GM19455 (cell line): ENCODE results near the gene KCNN3.

ENCODE experiments used
- ATAC-seq: cut with Tn5 transposase; IDR thresholded peaks from one replicate; pipeline ENCODE4 v1.9.1; 2021; ENCODE audit not compliant: unreplicated experiment

Gene KCNN3

GRCh38 chr1:154818911-154819310 lies 51.2 kb downstream of the KCNN3 start:
- no peak for ATAC-seq

DNA sequence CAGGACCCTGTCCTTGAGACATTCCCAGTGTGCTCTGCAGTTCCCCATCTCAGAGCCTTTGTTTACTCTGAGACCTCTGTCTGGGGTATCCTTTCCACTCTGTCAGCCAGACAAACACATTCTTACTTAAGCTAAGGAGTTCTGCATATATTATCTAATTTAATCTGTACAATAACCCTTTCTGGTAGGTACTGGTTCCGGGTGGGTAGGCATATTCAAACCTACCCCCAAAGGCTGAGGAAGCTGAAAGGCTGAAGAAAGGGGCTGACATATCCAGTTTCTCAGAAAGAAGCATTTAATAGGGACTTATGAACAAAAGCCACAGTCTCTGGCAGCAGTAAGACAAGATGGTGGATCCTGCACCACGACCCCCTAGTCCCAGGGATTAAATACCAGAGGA lies 53.1 kb downstream of the KCNN3 start:
- no peak for ATAC-seq

GRCh38 chr1:154816369-154816768 lies 53.7 kb downstream of the KCNN3 start:
- no peak for ATAC-seq

GRCh38 chr1:154813846-154814505 lies 56.1 kb downstream of the KCNN3 start:
- ATAC-seq = no peak

DNA sequence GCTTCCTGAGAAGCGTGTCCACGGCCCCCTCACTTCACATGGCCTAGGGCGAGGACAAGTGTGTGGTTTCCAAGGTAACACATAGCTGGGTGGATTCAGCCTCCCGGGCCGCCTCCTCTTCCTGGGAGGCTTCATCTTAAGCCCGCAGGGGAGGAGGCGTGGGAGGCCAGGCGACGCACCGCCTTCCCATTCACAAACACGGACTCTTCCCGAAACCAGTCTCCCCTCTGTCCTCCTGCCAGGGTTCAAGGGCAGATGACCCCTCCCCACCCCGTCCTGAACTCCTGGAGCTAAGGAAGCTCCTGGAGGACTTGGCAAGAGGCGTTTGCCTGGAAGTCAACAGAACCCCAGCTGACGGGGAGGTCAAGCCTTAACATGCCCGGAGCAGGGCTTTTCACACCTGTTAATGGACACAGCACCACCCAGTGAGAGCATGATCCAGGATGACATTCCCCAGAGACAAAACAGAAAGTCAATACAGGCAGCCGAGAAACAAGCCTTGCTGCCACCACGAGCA lies 56.7 kb downstream of the KCNN3 start:
- ATAC-seq = no peak

DNA sequence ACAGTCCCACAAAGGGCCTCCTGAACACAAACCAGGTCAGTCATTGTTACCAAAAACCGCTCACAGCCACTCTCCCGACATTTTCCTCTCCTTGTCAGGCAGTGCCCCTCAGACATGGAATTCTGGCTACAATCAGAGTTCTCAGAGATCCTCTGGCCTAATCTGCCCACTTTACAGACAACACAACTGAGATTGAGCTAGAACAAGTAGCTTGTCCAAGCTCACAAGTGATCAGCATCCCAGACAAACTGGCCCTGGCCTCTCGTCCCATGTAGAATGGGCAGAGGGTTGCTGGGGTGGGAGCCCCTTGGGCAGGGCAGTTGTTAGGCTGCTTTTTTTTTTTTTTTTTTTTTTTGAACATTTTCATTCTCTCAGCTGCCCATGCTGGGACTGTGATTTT lies 57.2 kb downstream of the KCNN3 start:
- ATAC-seq = no peak

DNA sequence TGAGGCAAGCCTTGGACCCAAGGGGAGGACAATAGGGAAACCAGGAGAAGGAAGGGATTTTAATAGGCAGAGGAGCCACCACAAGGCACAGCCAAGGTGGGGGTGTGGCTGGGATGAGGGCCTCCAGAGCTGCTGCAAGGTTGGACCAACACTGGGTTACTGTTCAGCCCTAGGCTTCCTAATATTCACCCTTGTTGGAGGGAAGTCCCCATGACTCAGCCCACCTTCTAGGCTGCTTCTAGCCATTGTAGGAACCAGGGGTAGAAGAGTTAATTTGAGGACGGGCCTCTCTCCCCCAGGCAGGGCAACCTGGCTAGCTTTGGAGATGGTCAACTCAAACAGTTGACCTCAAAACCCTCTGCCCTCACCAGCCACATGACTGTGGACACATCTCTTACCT lies 59.5 kb downstream of the KCNN3 start:
- no peak for ATAC-seq

DNA sequence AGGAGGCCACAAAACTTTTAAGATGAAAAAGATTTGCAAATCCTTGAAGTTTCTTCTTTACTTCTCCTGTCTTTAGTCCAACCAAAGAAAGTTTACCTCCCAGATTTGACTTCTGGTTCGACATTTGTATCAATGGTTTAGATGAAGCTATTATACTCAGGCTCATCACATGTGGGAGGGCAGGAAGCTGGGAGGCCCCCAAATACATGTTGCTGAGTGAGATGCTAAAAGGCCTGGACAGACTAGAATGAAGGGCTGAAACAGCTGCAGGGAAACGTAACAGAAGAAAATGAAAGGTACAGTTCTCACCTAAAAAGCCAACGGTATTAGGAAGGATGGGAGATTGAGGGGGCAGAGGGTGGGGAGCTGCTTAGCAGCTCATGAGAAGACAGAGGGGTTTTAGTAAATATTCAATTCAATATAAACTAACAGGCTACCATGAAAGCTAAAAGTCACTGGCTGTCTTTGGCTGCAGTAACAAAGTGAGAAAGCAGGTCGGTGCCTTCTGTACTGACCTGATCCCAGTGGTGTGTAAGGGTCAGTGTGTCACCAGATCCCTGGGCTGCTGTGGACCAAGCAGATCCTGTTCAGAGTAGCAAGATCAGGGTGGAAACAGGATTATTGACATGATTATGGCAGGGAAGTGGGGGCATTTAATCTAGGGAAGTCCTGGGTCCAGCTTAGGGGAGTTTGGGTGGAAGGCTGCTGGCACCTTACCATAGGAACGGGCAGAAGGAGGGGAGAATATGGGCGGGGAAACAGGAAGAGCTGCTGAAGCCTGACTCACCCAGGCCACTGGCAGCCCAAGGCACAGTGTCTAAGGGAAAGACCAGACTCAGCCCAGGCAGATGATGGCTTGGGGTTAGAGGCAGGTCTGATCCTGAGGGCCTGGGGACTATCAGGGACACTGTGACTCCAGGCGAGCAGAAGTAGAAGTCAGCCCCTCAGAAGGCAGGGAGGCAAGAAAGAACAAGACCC lies 60.4 kb downstream of the KCNN3 start:
- no peak for ATAC-seq

DNA sequence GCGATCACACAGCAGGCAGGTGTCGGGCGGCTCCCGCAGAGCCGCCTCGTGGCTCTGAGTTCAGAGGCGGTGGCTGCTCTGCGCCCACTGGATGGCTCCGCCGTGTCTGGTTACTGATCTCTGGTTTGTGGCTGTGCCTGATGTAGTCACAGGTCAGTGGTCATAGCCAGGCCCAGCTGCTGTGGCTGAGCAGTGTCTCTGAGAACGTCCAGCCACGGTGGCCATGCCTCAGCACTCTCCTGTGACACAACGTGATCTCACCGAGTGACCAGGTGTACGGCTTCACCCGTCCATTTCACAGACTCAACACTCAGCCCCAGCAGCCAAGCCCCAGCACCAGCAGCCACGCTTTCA lies 61.2 kb downstream of the KCNN3 start:
- ATAC-seq = no peak

DNA sequence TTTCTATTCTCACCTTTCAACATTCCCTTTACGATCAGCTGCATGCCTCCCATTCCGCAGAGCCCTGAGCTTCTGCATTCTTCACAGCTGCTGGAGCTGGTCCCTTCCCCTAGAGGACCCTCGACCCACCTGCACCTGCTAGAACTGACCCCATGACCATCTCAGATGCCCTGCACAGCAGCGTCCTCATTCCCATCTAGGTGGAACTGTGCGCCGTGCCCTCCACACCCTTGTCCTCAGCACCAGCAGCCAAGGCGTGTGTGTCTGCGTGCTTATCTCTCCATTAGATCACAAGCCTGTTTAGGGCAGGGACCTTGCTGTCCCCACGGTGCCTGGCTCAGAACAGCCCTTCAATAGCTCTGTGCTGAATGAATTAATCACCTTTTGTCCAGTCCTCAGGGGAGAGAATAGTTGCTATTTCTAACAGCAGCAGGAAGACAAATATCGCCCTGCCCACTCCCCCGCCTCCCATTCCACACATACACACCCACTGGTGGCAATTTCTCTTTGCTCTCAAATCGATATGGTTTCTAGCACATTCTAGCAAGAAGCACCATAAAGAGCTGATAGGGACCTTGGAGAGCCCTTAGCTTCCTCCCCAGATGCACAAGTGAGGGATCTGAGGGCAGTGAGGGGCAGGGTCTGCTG lies 61.7 kb downstream of the KCNN3 start:
- no peak for ATAC-seq

DNA sequence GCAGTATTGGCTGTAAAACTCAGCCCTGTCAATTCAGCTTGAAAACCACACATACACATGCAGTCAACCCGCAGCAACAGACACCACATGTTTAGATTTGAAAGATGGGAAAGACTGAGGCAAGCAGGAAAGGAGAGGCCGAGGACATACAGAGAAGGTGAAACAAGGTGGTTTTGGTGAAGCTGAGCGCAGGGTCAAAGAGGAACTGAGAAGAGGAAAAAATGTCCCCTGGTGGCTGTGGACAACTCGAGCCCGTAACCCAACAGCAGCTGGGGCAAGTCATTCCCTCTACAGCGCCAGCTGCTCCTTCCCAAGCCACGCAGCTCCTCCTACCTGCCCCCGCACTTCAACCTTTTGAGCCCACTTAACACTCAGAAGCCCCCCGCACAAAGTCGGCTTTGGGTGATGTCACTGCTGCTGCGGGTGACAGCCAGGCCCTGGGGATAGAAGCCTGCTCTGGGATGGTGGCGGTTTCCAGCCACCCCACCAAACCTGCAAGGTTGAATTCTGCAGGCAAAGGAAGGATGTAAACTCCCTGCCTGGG lies 63.0 kb downstream of the KCNN3 start:
- peak; percentile 76 for ATAC-seq

- ATAC-seq = no peak
Observed at GRCh38 chr1:154806333-154806732, 63.7 kb downstream of the KCNN3 start.

DNA sequence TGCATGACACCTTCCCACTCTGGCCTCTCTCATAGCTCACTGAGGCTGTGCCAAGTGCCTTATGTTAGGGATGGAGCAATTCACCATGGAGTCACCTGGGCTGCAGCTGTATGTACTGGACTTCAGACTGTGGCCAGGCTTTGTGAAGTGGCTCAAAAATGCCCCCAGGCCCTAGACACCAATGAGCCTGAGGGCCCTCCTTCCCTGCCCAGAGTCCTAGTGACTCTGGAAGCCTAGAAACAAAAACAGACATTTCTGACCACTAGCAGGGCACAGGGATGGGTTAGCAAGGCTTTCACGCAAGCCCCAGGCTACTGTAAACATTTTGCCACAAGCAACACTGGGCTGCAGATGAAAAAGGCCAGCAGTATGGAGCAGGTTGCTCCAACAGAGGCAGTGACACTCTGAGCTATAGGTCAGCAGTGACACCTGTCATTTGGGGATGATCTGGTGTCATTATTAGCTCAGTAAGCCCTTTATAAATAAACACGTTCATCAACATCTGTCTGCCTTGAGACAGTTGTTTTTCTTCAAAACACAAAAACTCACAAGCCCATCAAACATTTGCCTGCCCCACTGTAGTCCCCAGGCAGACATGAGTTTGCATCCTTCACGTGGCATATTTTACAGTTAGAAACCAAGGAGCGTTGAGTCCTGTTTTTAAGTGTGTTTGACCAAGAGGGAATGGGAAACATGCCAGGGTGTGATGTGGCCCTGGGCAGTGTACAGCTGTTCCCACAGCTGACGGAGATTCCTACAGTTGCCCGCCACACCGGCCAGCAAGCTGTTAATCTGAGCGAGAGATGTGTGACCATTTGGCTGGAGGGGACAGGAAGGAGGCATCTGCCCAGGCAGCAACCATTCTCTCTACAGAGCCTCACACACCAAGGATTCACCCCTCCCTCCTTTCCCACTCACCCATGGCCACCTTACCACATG lies 66.8 kb downstream of the KCNN3 start:
- ATAC-seq = no peak

GRCh38 chr1:154802336-154802969 lies 67.6 kb downstream of the KCNN3 start:
- ATAC-seq = no peak

DNA sequence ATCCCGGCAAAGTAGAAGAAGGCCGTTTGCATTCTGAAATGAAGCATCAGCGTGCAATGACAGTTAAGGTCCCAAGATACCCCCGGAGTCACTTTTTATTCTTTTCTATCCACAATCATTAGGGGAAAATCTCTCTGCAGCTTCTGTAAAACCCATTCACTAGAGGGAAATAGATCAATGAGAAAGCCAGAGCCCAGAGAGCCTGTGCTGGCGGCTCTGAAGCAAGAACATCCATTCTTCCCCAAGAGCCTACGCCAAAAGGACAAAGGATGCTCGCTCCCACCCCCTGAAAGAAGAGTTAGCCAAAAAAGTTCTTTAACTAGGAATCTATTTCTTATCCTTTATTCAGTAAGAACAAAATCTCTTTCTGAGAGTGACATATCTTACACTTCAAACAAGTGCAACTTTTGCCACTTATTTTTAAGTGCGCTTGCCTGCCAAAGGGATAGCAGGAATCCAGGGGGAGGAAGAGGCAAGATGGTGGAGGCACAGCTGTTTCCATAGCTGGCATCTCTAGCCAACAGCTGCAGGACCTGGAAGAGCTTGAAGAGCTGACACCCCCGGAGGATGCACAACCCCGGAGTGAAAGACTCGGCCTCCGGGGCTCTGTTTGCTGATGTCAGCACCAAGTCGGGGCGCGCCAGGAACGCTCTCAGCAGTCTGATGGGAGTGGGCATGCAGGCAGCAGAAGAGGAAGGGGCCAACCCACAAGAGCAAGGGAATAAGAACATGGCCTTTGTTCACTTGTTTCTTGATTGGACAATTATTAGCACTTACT lies 68.7 kb downstream of the KCNN3 start:
- ATAC-seq = no peak

DNA sequence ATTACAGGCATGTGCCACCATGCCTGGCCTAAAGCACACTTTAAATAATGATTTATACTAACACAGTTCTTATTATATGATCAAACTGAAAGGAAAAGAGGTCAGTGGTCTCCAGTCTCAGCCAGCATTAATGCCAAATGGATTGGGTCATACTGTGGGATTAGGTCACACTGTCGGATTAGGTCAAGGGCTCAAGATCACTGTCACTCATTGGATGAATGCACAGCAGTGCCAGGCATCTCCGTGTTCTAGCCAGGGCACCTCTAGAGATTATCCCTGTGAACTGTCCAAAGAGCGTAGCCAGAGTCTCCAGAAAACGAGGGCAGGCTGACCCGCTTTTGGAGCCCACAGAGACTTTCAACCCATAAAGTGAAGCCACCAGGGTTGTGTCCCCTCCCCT lies 70.9 kb downstream of the KCNN3 start:
- ATAC-seq = no peak

DNA sequence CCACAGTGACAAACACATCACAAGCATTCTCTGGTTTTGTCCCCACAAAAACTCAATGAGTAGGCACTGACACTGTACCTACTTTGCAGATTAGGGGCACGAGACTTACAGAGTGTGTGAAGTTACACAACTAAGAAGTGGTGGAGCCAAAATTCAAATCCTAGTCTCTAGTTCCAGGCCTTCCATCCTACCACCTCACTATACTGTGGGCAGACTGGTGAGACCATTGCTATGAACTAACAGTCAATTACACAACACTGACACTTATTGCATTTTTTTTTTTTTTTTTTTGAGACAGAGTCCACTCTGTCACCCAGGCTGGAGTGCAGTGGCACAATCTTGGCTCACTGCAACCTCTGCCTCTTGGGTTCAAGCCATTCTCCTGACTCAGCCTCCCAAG lies 71.4 kb downstream of the KCNN3 start:
- ATAC-seq = no peak

DNA sequence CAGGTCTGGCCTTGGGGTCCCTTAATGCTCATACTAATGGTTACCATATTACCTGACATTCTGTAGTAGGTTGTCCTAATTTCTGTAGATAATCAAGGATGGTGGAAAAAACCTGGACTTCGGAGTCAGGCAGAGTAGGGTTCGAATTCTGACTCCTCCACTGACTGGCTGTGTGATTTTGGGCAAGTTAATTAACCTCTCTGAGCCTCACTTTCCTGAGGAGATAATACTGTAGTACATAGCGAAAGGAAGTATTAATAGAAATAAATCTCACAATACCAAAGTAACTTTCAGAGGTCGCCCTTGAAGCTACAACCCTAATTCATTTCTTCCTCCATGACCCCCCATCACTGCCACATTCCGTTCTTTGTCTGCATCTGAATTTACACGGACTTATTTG lies 72.9 kb downstream of the KCNN3 start:
- no peak for ATAC-seq

GRCh38 chr1:154796303-154796892 lies 73.7 kb downstream of the KCNN3 start:
- no peak for ATAC-seq
